Left lobe of liver (tissue), 2 donors: Measurements from ENCODE around the gene ZFP36L1. TPM values are rescaled to one million over a fixed set of nuclear protein-coding genes. Genes with fewer than 3 reads are reported as not detected.

ENCODE experiments used
- ATAC-seq: fragments of 200-7000 bp; cut with Tn5 transposase; one replicate; pipeline ENCODE4 v1.9.1; 2020; ENCODE audit warnings: mild to moderate bottlenecking, moderate library complexity
- DNase-seq: peaks from one replicate; pipeline ENCODE4 v3.0.0-alpha.2; 2020; ENCODE audit warnings: low spot score
- total RNA-seq: library from RNA; stranded (reverse); gene quantifications from one replicate; pipeline ENCODE4 v1.2.1, GENCODE V29; 2021
- donor health status: DM: no; HTN: no; CAD: no; lungs with moderate emphysema.
- donor health status: DM: no; HTN: yes; CAD: no.

The ZFP36L1 gene, protein sequence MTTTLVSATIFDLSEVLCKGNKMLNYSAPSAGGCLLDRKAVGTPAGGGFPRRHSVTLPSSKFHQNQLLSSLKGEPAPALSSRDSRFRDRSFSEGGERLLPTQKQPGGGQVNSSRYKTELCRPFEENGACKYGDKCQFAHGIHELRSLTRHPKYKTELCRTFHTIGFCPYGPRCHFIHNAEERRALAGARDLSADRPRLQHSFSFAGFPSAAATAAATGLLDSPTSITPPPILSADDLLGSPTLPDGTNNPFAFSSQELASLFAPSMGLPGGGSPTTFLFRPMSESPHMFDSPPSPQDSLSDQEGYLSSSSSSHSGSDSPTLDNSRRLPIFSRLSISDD
- 236 TPM for total RNA-seq

DNA sequence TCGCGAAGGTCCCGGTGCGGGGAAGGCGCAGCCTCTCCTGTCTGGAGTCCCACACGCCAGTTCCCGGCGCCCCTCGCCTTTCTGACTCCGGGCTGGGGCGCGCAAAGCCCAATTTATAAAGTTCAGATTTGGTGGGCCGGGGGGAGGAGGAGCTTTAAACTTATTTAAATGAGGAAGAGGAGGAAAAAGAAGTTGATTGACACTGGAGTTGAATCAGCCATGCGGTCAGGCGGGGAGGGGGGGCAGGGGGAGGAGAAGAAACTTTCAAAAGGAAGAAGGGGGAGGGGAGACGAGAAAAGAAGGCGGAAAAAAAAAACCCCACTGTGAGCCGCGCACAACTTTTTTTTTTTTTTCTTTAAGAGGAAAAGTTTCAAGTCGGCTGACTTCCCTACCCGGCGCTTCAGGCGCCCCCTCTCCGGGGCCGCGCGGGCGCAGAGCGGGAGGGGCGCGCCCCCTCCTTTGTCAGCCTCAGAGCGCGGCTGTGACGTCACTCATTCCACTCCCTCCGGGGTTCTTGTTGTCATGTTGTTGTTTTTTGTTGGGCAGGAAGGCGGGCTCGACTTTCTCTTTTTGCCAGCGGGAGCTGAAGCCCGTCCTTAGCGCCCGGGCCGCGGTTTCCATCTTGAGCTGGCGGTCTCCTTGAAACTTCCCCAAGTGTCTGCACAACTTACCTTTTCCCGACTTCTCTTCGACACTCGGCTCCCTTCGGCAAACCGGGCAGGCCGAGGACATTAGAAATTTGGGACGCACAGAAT is at the start of gene ZFP36L1:
Gene ZFP36L1 (minus strand): TSS at position 89 of the 755 bp plus-strand sequence. CDS start 129 bp downstream, outside the sequence.
- DNase-seq (peak; percentile 96), ATAC-seq (peak; percentile 38)

DNA sequence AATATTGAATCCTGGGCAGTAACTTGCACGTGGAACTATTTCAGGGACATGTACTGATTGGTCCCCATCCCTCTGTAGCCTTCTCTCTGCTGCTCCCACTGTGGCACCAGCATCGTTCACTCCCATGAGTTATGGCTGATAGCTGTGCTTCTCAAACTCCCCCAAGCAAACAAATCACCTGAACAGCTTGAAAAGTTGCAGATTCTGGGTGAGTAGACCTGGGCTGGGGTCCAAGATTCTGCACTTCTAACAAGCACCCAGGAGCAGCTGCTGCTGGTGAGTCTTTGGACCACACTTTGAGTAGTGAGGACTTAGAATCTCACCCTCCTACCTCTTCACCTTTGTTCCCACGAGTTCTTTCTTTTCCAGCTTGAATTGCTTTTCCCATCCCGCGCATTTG is 49.4 kb upstream of the ZFP36L1 start:
- DNase-seq, result no peak

DNA sequence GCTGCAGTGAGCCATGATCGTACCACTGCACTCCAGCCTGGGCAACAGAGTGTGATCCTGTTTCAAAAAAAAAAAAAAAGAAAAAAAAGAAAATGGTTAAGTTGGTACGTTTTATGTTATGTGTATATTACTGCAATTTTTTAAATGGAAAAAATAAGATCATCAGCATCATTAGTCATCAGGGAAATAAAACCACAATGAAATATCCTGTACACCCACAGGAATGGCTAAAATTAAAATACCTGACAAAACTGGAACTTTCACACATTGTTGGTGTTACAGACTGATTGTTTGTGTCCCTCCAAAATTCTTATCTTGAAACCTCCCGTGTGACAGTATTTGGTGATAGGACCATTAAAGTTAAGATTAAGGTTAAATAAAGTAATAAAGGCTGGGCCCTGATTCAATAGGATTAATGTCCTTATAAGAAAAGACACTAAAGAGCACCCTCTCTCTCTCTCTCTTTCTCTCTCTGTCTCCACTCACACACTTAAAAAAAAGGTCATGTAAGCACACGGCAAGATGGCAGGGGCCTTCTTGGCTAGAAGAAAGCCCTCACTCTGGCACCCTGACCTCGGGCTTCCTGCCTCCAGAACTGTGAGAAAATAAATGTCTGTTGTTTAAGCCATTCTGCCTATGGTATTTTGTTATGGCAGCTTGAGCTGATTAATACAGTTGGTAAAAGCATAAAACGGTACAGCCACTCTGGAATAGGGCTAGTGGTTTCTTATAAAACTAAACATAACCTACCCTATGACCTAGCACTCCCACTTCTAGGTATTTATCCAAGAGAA is 48.3 kb upstream of the ZFP36L1 start:
- ATAC-seq (no peak), DNase-seq (no peak)

More for the DNA sequence above, 49.4 kb upstream of the ZFP36L1 start:
- ATAC-seq, result no peak

DNA sequence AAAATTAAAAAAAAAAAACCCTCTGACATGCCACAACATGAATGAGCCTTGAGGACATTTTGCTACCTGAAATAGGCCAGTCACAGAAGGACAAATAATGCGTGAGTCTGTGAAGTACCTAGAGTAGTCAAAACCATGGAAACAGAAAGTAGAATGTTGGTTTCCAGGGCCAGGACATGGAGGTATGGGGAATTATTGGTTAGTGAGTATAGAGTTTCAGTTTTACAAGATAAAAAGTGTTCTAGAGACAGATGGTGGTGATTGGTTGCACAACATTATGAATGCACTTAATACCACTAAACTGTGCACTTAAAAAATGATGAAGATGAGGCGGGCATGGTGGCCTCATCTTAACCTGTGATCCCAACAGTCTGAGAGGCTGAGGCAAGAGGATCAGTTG is 47.6 kb upstream of the ZFP36L1 start:
- DNase-seq, result no peak
- no peak for ATAC-seq

DNA sequence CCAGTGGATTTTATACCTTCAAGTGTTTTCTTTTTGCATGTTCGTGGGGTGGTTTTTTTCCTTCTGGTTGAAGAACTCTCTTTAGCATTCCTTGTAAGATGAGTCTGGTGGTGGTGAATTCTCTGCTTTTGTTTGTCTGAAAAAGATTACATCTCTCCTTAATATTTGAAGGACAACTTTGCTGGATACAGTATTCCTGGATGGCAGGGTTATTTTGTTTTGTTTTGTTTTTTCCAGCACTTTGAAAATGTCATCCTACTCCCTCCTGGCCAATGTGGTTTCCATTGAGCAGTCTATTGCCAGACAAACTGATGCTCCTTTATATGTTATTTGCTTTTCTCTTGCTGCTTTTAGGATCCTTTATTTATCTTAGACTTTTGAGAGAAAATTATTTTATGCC is 43.2 kb upstream of the ZFP36L1 start:
- ATAC-seq (no peak), DNase-seq (no peak)

DNA sequence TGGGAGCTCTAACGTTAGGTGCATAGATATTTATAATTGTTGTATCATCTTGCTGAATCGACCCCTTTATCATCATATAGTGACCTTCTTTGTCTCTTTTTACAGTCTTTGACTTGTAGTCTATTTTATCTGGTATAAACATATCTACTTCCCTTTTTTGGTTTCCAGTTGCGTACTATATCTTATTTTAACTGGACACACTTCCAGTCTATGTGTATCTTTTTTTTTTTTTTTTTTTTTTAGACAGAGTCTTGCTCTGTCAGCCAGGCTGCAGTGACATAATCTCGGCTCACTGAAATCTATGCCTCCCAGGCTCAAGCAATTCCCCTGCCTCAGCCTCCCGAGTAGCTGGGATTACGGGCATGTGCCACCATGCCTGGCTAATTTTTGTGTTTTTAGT is 41.9 kb upstream of the ZFP36L1 start:
- ATAC-seq (no peak), DNase-seq (no peak)

DNA sequence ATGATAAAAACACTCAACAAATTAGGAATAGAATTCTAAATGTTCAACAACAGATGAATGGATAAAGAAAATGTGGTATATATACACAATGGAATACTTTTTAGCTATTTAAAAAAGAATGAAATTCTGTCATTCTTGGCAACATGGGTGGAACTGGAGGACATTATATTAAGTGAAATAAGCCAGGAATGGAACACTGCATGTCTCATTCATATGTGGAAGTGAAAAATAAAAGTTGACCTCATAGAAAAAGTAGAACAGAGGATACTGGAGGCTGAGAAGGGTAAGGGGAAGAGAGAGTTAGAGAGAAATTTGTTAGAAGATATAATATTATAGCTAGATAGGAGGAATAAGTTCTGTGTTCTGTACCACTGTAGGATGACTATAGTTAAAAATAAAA is 35.8 kb upstream of the ZFP36L1 start:
- ATAC-seq (no peak), DNase-seq (no peak)

DNA sequence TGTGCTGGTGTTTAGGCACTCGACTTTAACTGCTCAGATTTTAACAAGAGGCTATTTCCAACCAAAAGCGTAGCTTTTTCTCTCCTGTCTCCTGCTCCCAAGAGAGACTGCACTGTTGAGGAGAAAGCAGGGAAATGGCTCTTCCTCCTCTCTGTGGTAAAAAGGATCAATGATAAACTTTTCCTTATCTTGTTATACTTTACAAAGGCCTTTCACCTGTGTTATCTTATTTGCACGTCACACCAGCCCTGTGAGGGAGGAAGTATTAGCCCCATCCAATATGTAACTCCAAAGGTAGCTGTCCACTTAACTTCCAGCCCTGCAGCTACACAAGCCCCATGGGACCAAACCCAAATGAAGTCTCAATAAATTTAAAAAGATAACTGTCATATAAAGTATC is 32.9 kb upstream of the ZFP36L1 start:
- ATAC-seq (peak; percentile 25), DNase-seq (peak; percentile 74)

DNA sequence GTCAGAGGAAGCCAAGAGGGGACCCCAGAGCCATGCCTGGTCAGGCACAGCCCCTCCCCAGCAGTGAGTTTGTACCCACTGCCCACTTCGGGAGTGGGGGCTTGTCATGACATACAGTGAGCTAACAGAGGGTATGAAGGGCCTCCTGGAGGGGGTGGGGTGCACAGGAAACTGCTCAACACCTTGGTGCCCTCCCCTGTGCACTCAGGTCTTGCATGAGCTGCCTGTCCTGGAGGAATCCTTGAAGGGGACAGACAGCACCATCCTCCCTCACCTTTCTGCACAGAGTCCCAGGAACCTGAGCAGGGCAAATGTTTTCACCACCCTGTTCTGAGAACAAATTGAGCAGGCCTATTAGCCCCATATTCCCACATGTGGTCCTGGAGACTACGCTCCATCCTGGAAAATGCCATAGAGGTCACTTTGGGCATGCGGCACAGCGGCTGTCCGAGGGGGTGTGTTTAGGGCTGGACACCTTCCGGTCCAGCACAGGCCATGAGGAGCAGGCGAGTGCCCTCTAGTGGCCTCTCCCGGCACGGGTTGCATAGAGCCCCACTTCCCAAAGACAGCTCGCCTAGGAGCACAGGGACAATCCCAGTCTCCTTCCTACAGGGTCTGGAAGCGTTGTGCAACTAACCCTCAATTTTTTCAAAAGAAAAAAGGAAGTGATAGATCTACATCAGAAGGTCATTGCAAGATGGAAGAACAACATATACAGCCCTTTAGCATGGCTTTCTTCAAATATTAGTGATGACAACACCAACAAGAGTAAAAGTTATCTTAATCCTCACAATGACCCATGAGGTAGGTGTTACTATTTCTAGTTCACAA is 31.9 kb upstream of the ZFP36L1 start:
- peak; percentile 67 for ATAC-seq

DNA sequence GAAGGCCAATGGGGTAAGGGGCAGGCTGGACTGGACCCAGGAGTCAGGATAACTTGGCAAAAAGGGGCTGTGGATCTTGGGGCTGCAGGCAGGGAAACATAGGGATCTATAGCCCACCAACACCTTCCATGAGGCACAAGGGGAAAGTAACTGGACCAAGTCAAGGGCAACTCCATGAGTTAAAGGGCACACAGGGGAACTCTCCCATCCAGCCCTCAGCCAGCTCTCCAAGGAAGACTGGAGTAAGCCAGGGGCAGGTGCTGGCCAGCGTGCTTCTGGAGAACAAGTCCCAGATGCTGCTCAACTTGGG is 31.3 kb upstream of the ZFP36L1 start:
- ATAC-seq (peak; percentile 8), DNase-seq (no peak)

More for the DNA sequence above, 31.9 kb upstream of the ZFP36L1 start:
- DNase-seq, result peak; percentile 96

DNA sequence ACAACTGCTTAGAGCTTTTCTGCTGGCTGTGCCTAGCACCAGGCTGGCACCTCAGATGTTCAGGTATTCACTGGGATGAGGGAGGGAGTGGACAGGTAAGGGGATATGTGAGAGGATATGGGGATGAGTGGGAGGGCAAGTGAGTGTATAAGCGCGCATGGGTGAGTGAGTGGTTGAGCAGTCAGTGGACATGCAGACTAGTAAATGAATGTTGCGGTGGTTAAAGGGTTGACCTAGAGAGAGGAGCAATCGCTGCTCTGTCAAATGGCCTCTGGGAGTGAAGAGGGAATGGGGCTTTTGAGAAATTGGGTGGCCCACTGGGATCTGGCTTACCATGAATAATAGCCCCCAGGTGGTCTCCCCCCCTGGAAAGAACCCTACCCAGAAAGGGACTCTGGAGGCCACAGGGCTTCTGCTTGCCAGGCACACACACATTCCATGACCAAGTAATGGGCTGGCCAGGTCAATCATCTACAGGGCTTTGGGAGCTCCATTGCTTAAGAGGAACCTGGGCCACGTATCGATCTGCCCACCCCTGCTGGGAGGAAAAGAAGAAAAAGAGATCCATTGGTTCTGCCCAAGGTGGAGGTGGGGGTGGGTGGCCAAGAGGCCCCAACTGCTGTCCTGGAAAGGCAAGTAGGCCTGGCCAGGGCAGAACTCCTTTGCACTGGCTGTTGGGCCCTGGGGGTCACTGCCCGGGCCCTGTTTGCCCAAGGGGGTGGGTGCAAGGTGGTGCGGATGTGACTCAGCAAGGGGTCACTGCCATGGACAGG is 30.8 kb upstream of the ZFP36L1 start:
- DNase-seq (peak; percentile 98), ATAC-seq (peak; percentile 56)

DNA sequence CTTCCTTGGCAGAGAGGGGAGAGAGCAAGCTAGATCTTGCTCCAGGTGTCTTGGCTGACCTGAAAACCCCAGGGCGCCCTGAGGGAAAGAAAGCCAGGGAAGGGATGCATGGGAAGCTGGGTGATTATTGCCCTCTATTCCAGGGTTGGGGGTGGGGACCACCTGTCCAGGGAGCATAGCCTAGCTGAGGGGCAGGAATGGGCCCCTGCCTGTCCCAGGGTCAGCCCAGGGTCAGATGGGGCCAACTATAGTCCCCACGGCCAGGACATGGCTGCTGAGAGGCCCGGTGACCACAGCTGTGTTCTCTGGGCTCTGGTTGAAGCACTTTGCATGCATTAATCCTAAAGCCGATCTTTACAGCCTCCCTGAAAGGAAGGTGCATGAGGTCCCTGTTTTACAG is 30.1 kb upstream of the ZFP36L1 start:
- ATAC-seq (no peak), DNase-seq (no peak)

DNA sequence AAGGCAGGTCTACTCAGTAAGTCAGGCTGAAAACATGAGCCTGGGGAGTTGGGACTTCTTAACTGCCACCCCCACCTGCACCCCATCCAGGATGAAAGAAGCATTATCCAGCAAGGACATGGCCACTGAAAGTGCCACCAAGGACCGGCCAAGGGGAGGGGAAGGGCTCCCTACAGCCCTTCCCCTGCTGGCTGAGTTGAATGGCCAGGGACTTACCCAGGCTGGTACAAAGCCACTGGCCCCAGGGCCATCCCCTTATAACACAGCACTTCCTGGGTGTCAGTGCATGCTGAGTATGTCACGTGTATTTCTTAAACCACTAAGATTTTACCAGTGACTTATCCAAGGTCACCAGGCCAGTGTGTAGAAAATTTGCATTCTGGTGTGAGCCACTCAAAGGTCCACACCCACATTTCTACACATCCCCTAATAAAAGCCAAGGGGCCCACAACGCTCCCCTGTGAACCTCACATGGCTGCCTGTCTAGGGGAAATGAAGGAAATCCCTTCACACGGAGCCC is 29.3 kb upstream of the ZFP36L1 start:
- ATAC-seq, result no peak
- DNase-seq, result no peak

DNA sequence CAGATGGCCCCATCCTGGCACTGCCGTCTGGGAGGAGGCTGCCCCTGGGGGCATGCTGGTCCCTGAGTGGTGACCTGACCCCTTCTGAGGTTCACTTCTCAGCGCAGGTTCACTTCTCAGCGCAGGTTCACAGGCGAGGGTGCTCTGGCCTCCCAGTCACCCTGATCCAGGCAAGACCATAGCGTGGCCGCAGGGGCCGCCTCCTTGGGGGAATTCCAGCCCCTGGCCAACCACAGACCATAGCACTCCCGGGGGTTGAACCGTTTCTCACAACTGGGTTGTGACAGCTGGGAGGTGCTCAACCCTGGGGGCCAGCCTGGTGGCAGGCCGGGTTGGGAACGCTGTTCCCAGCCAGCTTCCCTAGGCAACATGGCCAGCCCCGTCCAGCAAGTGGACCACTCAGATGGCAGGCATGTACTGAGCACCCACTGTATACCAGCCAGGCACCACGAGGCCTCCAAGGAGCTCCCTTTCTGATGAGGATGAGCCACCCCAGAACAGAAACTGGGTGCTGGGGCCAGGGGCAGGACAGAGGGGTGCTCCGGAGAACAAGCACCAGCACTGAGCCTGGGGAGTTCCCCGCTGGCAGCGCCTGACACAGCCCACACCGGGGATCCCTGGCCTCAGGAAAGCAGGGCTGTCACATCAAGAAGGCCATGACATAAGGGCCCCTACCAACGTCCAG is 28.3 kb upstream of the ZFP36L1 start:
- ATAC-seq (peak; percentile 25), DNase-seq (peak; percentile 90)

DNA sequence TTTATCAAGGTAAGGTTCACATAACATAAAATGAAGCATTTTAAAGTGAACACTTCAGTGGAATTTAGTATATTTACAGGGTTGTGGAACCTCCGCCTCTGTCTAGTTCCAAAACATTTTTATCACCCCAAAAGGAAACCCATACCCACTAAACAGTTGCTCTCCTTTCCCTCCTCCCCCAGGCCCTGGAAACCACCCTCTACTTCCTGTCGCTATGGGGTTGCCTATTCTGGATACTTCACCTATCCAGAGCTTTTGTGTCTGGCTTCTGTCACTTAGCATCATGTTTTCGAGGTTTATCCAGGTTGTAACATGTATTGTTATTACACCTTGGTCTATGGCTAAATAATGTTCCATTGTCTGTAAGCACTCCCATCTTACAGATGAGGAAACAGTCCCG is 27.7 kb upstream of the ZFP36L1 start:
- no peak for ATAC-seq

DNA sequence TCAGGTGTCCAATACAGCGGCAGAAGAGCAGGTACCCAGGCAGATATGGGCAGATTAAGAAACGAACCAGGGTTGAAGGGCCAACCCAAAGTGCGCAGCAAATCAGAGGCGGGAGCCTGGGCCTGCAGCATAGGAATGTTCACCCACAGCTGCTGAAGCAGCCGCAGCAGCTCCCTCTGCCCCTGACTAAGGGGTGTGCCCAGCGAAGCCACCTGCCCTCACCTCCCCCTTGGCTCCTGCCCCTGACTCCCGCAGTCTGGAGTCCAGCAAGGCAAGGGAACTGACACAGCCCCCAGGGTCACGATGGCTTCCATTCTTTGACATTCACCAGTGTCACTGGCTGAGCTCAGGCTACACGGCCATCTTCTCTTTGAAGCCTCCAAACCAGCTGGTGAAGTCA is 27.3 kb upstream of the ZFP36L1 start:
- DNase-seq, result peak; percentile 84
- peak; percentile 24 for ATAC-seq

More for the DNA sequence above, 27.7 kb upstream of the ZFP36L1 start:
- DNase-seq, result no peak

DNA sequence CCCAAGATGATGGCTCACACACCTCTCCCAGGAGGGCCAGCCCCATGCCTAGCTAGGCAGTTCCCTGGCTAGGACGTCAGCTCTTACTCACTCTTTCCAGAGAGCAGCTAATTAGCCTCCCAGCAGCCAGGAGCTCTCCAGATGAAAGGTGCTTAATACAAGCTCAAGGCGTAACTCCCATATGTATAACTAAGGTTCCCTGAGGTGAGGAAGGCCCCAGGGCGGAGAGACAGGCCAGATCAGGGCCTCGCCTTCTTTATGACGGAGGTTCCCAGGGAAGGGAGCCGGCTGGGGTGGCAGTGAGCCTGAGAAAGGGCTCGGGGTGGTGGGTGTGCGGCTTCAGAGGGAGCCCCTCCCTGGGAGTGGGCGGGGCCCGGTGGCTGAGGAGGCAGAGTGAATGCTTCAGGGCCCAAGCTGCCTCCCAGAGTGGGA is 26.4 kb upstream of the ZFP36L1 start:
- DNase-seq (peak; percentile 69), ATAC-seq (peak; percentile 3)

DNA sequence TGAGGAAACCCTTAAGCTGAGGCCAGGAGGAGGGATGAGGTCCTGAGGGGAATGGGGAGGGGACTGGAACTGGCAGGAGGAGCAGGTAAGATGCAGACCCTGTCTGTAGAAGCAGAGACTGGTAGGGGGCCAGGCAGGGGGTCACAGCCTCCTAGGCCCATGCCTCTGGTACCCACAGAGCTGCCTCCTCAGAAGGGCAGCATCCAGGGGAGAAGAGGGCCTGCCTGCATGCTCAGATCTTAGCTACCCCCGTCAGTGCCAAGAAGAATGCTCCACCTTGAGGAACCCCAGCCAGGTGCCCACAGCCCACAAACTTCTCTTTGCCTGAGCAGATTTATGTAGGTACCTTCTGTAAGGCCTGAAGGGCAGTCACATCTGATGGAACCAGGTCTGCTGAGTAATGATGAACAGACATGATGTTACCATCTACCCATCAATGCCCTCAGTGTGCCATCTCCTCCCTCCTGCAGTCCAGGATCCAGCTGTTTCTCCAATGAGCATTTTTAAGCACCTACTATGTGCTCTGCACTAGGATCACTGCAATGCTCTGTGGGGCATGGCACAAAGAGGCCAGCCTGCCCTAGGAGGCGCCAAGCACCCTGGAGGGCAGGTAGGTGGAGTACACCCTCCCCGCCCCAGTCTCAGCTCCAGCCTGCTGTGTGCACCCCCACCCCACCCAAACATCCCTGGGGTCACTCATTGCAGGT is 24.8 kb upstream of the ZFP36L1 start:
- DNase-seq (no peak), ATAC-seq (no peak)
